Activated T-helper 17 cell treated with anti-CD3 and anti-CD28 coated beads, Interleukin-2, amount 50 U/mL, for 72 hours (primary cell): Measurements from ENCODE around the gene NDE1. TPM values are rescaled to one million over a fixed set of nuclear protein-coding genes. Genes with fewer than 3 reads are reported as not detected.

ENCODE experiments used
- ATAC-seq: fragments of 150-1000 bp; cut with Tn5 transposase; replicated peaks from 2 replicates; pipeline ENCODE4 v1.10.0; 2021; ENCODE audit warnings: mild to moderate bottlenecking, moderate library complexity
- H3K27ac Mint-ChIP-seq: one replicate; pipeline ENCODE4 v1.8.0; 2022; ENCODE audit warnings: mixed read lengths
- H3K27me3 Mint-ChIP-seq: one replicate; pipeline ENCODE4 v1.8.0; 2022; ENCODE audit warnings: mixed read lengths
- H3K36me3 Mint-ChIP-seq: one replicate; pipeline ENCODE4 v1.8.0; 2022; ENCODE audit warnings: low read depth, mild to moderate bottlenecking, mixed read lengths
- H3K4me1 Mint-ChIP-seq: one replicate; pipeline ENCODE4 v1.8.0; 2022; ENCODE audit warnings: mixed read lengths
- H3K4me3 Mint-ChIP-seq: one replicate; pipeline ENCODE4 v1.8.0; 2022; ENCODE audit warnings: mild to moderate bottlenecking, mixed read lengths
- H3K9me3 Mint-ChIP-seq: one replicate; pipeline ENCODE4 v1.8.0; 2022; ENCODE audit warnings: mixed read lengths
- total RNA-seq, 2 donors: library from RNA; stranded (reverse); gene quantifications; one replicate each; pipeline ENCODE4 v1.2.3, GENCODE V29; 2022

Gene NDE1
- total RNA-seq, 2 donors from 2014 or later = 112 to 117 TPM

- Mint-ChIP-seq H3K27me3 (no peaks in the 10 kb centered on the region), H3K36me3 (peaks cover 11% of the 10 kb centered on the region), H3K4me1 (no peaks in the 10 kb centered on the region), H3K4me3 (no peak overlapping the region), H3K9me3 (no peaks in the 10 kb centered on the region), H3K27ac (no peak overlapping the region)
- ATAC-seq = no peak
Measured at GRCh38 chr16:15737140-15737644, 87.1 kb downstream of the NDE1 start.

- Mint-ChIP-seq H3K9me3 (no peaks in the 10 kb centered on the region), H3K27ac (no peak overlapping the region), H3K27me3 (no peaks in the 10 kb centered on the region), H3K4me3 (no peak overlapping the region), H3K4me1 (no peaks in the 10 kb centered on the region), H3K36me3 (peaks cover 5% of the 10 kb centered on the region)
- no peak for ATAC-seq
Measured at GRCh38 chr16:15739464-15739863, 89.4 kb downstream of the NDE1 start.

DNA sequence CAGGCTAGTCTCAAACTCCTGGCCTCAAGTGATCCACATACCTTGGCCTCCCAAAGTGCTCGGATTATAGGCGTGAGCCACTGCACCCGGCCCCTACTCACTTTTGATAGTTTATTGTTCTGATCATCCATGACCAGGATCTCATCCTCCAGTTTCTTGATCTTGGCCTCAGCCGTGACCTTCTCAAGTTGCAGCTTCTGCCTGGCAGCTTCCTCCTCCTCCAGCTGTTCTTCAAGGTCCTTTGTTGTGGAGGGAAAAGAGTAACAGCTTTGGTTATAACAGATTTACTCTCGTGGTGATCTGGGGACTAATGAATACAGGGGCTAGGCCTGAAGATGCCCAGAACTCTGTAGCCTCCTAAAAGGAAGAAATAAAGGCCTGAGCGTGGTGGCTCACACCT is 89.9 kb downstream of the NDE1 start:
- Mint-ChIP-seq H3K4me3 (no peak overlapping the region), H3K9me3 (no peaks in the 10 kb centered on the region), H3K27ac (no peak overlapping the region), H3K27me3 (no peaks in the 10 kb centered on the region), H3K36me3 (peaks cover 5% of the 10 kb centered on the region), H3K4me1 (no peaks in the 10 kb centered on the region)
- ATAC-seq = no peak

DNA sequence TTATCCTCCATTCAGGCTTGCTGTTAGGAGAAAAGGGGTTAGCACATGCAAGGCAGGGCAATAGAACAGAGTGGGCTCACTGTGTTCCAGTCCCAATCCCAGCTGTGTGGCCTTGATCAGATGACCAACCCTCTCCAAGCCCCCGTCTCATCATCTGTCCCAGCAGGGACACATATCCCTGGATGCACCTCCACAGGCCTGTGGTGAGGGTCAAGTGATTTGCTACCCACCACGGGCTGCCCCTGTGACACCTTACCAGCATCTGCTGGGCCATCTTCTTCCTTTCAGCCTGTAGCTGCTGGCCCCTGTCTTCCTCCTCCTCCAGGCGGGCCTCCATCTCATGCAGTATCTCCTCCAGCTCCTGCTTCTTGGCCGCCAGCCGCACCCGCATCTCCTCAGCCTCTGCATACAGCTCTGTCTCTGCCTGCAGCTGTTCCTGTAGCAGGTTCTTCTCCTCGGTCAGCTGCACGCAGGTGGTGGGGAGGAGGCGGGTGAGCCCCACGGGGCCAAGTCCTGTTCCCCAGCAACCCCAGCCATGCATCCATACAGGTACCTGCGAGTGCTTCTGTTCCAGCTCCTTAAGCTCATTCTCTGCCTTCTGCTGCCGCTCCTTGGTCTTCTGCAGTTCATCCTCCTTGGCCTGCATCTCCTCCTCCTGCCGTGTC is 91.3 kb downstream of the NDE1 start:
- H3K9me3 Mint-ChIP-seq = no peaks in the 10 kb centered on the region

DNA sequence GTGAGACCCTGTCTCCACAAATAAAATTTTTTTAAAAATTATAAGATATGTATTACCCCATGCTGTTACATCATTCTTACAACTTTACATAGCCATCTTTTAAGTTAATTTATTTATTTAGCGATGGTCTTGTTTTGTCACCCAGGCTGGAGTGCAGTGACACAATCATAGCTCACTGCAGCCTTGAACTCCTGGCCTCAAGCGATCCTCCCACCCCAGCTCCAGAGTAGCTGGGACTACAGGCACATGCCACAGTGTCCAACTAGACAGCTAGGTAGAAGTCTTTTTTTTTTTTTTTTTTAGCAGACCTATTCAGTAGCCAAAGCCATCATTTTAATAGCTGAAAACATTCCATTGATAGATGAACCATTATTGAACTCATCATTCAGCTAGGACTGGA is 92.7 kb downstream of the NDE1 start:
- no peaks in the 10 kb centered on the region for H3K4me1 Mint-ChIP-seq
- no peak overlapping the region for H3K27ac Mint-ChIP-seq
- H3K4me3 Mint-ChIP-seq = no peak overlapping the region
- no peaks in the 10 kb centered on the region for H3K27me3 Mint-ChIP-seq
- no peak for ATAC-seq
- no peaks in the 10 kb centered on the region for H3K36me3 Mint-ChIP-seq
- no peaks in the 10 kb centered on the region for H3K9me3 Mint-ChIP-seq

More for the DNA sequence above, 91.3 kb downstream of the NDE1 start:
- Mint-ChIP-seq H3K4me3 (no peak overlapping the region), H3K27ac (no peak overlapping the region), H3K4me1 (no peaks in the 10 kb centered on the region), H3K27me3 (no peaks in the 10 kb centered on the region), H3K36me3 (no peaks in the 10 kb centered on the region)
- ATAC-seq = no peak

DNA sequence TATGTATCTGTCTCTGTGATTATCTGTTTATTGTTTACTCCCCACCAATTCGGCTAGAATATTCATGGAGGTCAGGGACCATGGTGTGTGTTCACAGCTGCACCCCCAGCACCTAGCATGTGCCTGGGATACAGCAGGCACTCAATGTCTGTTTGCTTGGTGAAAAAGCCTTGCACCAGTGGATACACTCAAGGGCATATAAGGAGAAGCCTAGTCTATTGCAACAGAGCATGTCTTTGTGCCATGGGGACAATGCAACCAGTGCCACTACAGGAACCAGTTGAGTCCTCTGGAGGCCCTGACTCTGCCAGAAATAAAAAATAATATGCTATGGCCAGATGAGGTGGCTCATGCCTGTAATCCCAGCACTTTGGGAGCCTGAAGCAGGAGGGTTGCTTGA is 93.6 kb downstream of the NDE1 start:
- H3K36me3 Mint-ChIP-seq = no peaks in the 10 kb centered on the region
- ATAC-seq = no peak
- no peak overlapping the region for H3K27ac Mint-ChIP-seq
- H3K4me1 Mint-ChIP-seq = no peaks in the 10 kb centered on the region
- H3K4me3 Mint-ChIP-seq = no peak overlapping the region
- H3K9me3 Mint-ChIP-seq = no peaks in the 10 kb centered on the region
- H3K27me3 Mint-ChIP-seq = no peaks in the 10 kb centered on the region

DNA sequence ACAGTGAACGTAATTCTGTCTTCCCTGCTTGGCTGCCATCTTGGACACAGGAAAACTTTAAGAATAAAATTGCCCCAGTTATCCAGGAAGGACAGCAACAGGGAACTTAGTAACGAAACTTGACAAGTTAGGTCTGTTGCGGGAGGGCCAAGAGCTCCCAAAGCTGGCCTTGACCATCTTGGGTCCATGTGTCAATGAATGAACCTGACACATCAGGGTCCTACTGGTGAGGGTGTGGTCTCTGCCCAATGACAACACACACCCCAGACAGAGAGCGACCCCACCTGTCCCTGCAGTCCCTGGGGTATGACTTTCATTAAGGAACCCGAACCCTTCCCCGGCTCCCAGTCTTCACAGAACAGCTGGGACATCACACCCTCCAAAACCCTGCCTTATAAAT is 96.3 kb downstream of the NDE1 start:
- ATAC-seq = no peak
- no peaks in the 10 kb centered on the region for H3K27me3 Mint-ChIP-seq
- H3K9me3 Mint-ChIP-seq = no peaks in the 10 kb centered on the region
- no peak overlapping the region for H3K4me3 Mint-ChIP-seq
- H3K27ac Mint-ChIP-seq = no peak overlapping the region
- no peaks in the 10 kb centered on the region for H3K36me3 Mint-ChIP-seq
- H3K4me1 Mint-ChIP-seq = no peaks in the 10 kb centered on the region

DNA sequence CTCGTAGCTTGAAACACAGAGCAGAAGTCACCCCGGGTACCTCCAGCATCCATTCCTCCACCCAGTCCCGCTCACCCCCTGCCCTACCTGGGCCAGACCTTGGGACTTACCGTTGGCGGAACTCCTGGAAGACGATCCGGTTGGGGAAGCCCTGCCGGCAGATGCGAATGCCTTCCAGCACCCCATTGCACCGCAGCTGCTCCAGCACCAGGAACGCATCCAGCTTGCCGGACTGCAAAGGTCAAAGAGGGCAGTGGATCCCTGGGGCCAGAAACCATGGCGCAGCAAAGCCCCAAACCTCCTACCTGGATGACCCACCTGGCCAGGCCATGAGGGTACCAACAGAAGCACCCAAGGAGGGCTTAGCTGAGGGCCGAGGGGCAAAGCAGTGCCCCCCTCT is 97.9 kb downstream of the NDE1 start:
- Mint-ChIP-seq H3K36me3 (no peaks in the 10 kb centered on the region), H3K27ac (no peak overlapping the region), H3K4me1 (no peaks in the 10 kb centered on the region)

DNA sequence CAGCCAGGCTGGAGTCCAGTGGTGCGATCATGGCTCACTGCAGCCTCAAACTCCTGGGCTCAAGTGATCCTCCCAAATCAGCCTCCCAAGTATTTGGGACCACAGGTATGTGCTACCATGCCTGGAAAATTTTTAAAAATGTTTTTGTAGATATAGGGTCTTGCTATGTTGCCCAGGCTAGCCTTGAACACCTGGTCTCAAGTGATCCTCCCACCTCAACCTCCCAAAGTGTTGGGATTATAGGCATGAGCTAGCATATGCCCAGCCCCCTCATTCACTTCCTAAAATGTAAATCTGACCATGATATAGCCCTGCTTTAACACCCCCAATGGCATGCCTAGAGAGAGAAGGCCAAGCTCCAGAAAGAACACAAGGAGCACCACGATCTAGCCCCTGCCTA is 98.6 kb downstream of the NDE1 start:
- Mint-ChIP-seq H3K4me3 (no peak overlapping the region), H3K27ac (peak overlapping the region; percentile 44), H3K36me3 (no peaks in the 10 kb centered on the region), H3K4me1 (no peaks in the 10 kb centered on the region), H3K9me3 (no peaks in the 10 kb centered on the region), H3K27me3 (no peaks in the 10 kb centered on the region)
- no peak for ATAC-seq

More for the DNA sequence above, 97.9 kb downstream of the NDE1 start:
- ATAC-seq = no peak
- no peak overlapping the region for H3K4me3 Mint-ChIP-seq
- no peaks in the 10 kb centered on the region for H3K27me3 Mint-ChIP-seq
- no peaks in the 10 kb centered on the region for H3K9me3 Mint-ChIP-seq

- H3K9me3 Mint-ChIP-seq = no peaks in the 10 kb centered on the region
- H3K36me3 Mint-ChIP-seq = no peaks in the 10 kb centered on the region
- H3K4me3 Mint-ChIP-seq = no peak overlapping the region
- no peak overlapping the region for H3K27ac Mint-ChIP-seq
- no peak for ATAC-seq
- H3K4me1 Mint-ChIP-seq = no peaks in the 10 kb centered on the region
- H3K27me3 Mint-ChIP-seq = no peaks in the 10 kb centered on the region
Measured at GRCh38 chr16:15749371-15749770, 99.3 kb downstream of the NDE1 start.

- no peak for ATAC-seq
- Mint-ChIP-seq H3K27ac (no peak overlapping the region), H3K4me3 (no peak overlapping the region), H3K9me3 (no peaks in the 10 kb centered on the region), H3K4me1 (no peaks in the 10 kb centered on the region), H3K36me3 (no peaks in the 10 kb centered on the region), H3K27me3 (peaks cover under 1% of the 10 kb centered on the region)
Measured at GRCh38 chr16:15749985-15750384, 99.9 kb downstream of the NDE1 start.

DNA sequence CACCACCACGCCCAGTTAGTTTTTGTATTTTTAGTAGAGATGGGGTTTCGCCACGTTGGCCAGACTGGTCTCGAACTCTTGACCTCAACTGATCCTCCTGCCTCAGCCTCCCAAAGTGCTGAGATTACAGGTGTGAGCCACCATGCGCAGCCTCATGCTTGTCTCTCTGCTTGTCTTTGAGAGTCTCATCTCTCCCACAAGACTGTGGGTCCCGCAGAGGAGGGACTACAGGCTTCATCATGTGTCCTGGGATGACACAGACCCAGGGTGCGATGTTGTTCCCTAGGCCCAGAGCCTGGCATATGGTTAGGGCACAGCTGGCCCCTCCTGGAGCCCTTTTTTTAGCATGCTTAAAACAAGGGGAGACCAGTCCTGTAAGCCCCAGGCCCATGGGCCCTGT is 101.9 kb downstream of the NDE1 start:
- H3K27me3 Mint-ChIP-seq = peaks cover 7% of the 10 kb centered on the region
- ATAC-seq = no peak
- no peak overlapping the region for H3K27ac Mint-ChIP-seq
- H3K4me3 Mint-ChIP-seq = no peak overlapping the region
- H3K9me3 Mint-ChIP-seq = no peaks in the 10 kb centered on the region
- H3K36me3 Mint-ChIP-seq = no peaks in the 10 kb centered on the region
- H3K4me1 Mint-ChIP-seq = no peaks in the 10 kb centered on the region

GRCh38 chr16:15752717-15753488 is 102.9 kb downstream of the NDE1 start:
- no peaks in the 10 kb centered on the region for H3K9me3 Mint-ChIP-seq
- ATAC-seq = no peak
- H3K27ac Mint-ChIP-seq = no peak overlapping the region
- no peak overlapping the region for H3K4me3 Mint-ChIP-seq
- no peaks in the 10 kb centered on the region for H3K36me3 Mint-ChIP-seq
- peaks cover 7% of the 10 kb centered on the region for H3K27me3 Mint-ChIP-seq
- H3K4me1 Mint-ChIP-seq = no peaks in the 10 kb centered on the region

- H3K27ac Mint-ChIP-seq = no peak overlapping the region
- H3K4me1 Mint-ChIP-seq = no peaks in the 10 kb centered on the region
- no peak for ATAC-seq
Measured at GRCh38 chr16:15754821-15755534, 104.9 kb downstream of the NDE1 start.

DNA sequence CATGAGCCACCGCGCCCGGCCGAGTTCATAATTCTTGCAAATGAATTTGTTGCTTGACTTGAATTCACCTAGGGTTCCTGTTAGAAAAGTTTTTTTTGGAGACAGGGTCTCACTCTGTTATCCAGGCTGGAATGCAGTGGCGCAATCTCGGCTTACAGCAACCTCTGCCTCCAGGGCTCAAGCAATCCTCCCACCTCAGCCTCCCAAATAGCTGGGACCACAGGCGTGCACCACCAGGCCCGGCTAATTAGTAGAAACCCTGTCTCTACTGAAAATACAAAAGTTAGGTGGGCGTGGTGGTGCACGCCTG is 107.0 kb downstream of the NDE1 start:
- no peaks in the 10 kb centered on the region for H3K36me3 Mint-ChIP-seq
- H3K27ac Mint-ChIP-seq = no peak overlapping the region
- ATAC-seq = no peak
- peaks cover 16% of the 10 kb centered on the region for H3K27me3 Mint-ChIP-seq
- H3K4me3 Mint-ChIP-seq = no peak overlapping the region
- H3K9me3 Mint-ChIP-seq = no peaks in the 10 kb centered on the region
- no peaks in the 10 kb centered on the region for H3K4me1 Mint-ChIP-seq

More at GRCh38 chr16:15754821-15755534, 104.9 kb downstream of the NDE1 start:
- H3K36me3 Mint-ChIP-seq = no peaks in the 10 kb centered on the region
- H3K4me3 Mint-ChIP-seq = no peak overlapping the region
- peaks cover 8% of the 10 kb centered on the region for H3K27me3 Mint-ChIP-seq
- H3K9me3 Mint-ChIP-seq = no peaks in the 10 kb centered on the region
